Pancreas (tissue), 10 donors: ENCODE results near the gene EZR. TPM values are rescaled to one million over a fixed set of nuclear protein-coding genes. Genes with fewer than 3 reads are reported as not detected.
"Not testable (repeated sequence)": the region's sequence is repeated elsewhere in the genome, so short reads cannot be mapped to it uniquely, and the experiment has no call there.

Experiments used
- ATAC-seq, 4 donors: fragments of 200-7000 bp; cut with Tn5 transposase; one replicate each; pipeline versions ENCODE4 v1.8.0 to v1.9.1; 2020; ENCODE audit warnings: mild to moderate bottlenecking in 4 of 4, moderate library complexity in 4 of 4
- DNase-seq, 6 donors: peaks; one replicate each; pipeline ENCODE4 v3.0.0-alpha.2; 2020
- FAIRE-seq: peaks from 2 replicates; lab custom pipeline; 2012; peaks lifted over from hg19 to GRCh38; lab: Jason Lieb, UNC
- H3K27ac ChIP-seq, 4 donors: fragments of 200-600 bp; sonication (generic); 1 replicate in 3 of 4; 2 replicates in 1 of 4; pipeline versions ENCODE4 v1.5.0 to v1.8.0; 2020
- H3K27me3 ChIP-seq, 4 donors: fragments of 200-600 bp; one replicate each; pipeline ENCODE4 v1.8.0; 2021
- H3K36me3 ChIP-seq, 3 donors: fragments of 200-600 bp; sonication (generic) in 1 of 3; one replicate each; pipeline versions ENCODE4 v1.5.0 to v1.8.0; 2020 to 2021
- H3K4me1 ChIP-seq, 3 donors: fragments of 200-600 bp; one replicate each; pipeline ENCODE4 v1.8.0; 2021
- H3K4me3 ChIP-seq, 4 donors: fragments of 200-600 bp; sonication (generic) in 2 of 4; one replicate each; pipeline versions ENCODE4 v1.5.0 to v1.8.0; 2020 to 2021
- H3K9me3 ChIP-seq, 4 donors: fragments of 200-600 bp; one replicate each; pipeline ENCODE4 v1.8.0; 2021
- CTCF ChIP-seq, 4 donors: fragments of 200-600 bp; sonication (generic) in 3 of 4; IDR thresholded peaks; one replicate each; pipeline versions ENCODE4 v1.5.0 to v1.8.0; 2021; ENCODE audit warnings: antibody characterized with exemption in 4 of 4
- whole genome bisulfite sequencing, 2 donors: extraction: QIAGEN DNeasy Blood & Tissue Kit; methylation state at CpG; one replicate each; pipeline ENCODE4 v1.1.7; 2013; 5-methylcytosine and 5-hydroxymethylcytosine counted together
- intact Hi-C, 3 donors: fragments of 100-400 bp; cut with DNase I; formaldehyde crosslinking; loops; one replicate each; pipeline versions ENCODE4 v1.11.1 to v1.14.2; 2022
- polyA plus RNA-seq, 2 donors: library from polyadenylated mRNA; stranded (reverse); fragments of 200-250 nt; gene quantifications; one replicate each; pipeline ENCODE4 v1.2.3, GENCODE V29; 2013
- total RNA-seq, 6 donors: library from RNA; stranded (reverse); fragmentation: NEBNext Ultra II Directional in 4 of 6; extraction: Animal tissue kit (Norgen Biotek cat#: 25700) in 4 of 6; gene quantifications; one replicate each; pipeline versions ENCODE4 v1.2.1 to v1.2.4, GENCODE V29; 2021 to 2023
- donor health status: healthy with polysubstance abuse.
- donor health status: DM: no; HTN: no; CAD: no; lungs with moderate emphysema.
- donor health status: DM: no; HTN: no; CAD: no.
- donor health status: control.
- donor health status: control.
- donor health status: Bipolar disorder and iron deficiency.
- donor health status: DM: yes; HTN: yes; CAD: no.
- donor health status: DM: no; HTN: no; CAD: no.
- donor health status: DM: no; HTN: no; CAD: no.
- donor health status: DM: yes; HTN: yes; CAD: no.

Gene EZR
- total and polyA plus RNA-seq, 8 donors, result 68.1 to 109 (median 89.7) TPM

DNA sequence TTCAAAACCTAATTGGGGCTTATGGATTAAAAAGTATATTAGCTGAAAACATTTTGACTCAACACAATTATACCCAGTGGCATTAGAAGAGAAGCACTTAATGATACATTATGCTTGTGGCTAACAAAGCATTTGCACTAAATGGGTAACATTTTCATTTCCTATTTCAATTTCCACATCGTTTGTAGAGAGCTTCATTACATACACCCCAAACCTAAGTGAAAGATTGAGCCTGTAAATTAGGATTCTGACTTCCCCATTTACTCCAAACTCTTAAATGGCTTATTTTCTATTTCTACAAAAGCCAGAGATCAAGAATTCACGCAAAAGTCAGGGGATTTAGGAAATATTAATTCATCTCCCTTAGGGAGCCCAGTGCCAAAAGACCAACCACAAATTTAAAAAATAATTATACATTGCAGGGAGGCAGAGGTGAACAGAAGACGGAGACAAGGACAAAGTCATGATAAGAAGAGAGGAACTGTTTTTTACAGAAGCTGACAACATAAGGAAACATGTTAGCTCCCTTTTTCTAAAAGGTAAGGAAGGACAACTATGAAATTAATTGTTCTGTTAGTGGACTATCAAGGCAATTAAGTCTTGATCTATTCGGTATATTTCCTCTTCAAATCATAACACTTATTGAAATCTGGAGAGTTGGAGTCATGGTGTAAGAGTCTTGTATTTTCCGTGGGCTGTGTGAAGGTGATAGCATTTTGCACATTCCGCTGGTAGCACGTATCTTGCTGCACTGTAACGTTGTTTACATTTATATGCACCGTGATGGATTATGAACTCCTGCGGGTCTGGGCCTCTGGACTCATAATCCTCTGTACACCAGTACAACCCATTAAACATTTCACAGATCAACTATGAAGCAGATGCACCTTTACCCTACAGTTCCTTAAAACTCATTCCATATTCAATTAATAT is 24.8 kb upstream of the EZR start:
- no peak for TF ChIP-seq CTCF (IDR thresholded peaks at IDR 0.05)
- WGBS, 2 donors, result 48 to 51% methylated on average over 10 of the region's 10 CpGs
- H3K36me3 ChIP-seq, result no peaks in the 10 kb centered on the region
- ATAC-seq, result peak in 1 of 4 donors; percentile 9
- intact Hi-C loops, result no loop called here
- no peaks in the 10 kb centered on the region for H3K27me3 ChIP-seq
- H3K27ac ChIP-seq, result no peak overlapping the region
- no peak overlapping the region for H3K4me3 ChIP-seq
- no peak for FAIRE-seq
- H3K4me1 ChIP-seq, result peaks cover 0 to 9% (median 7%) of the 10 kb centered on the region in 3 donors
- no peaks in the 10 kb centered on the region for H3K9me3 ChIP-seq
- no peak for DNase-seq

DNA sequence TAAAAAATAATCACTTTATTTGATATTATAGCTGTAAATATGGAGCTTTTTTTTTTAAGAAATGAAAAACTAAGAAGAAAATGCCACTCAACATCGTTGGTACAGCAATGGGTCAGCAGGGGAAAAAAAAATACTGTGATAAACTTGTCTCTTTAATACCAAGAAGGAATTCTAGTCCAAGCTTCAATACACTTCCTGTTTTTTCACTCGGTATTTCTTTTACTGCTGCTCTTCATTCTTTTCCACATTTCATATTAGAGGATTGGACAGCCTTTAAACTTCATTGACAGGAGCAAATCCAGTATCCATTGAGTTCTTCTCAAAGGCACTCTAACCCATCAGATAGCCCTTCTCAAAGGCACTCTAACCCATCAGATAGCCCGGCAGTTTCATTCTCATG is 22.2 kb upstream of the EZR start:
- Histone ChIP-seq H3K4me1 (peaks cover 0 to 4% (median 0%) of the 10 kb centered on the region in 3 donors), H3K36me3 (no peaks in the 10 kb centered on the region), H3K27me3 (no peaks in the 10 kb centered on the region), H3K27ac (no peak overlapping the region), H3K4me3 (no peak overlapping the region), H3K9me3 (no peaks in the 10 kb centered on the region)
- intact Hi-C loops, result no loop called here
- ATAC-seq (no peak), FAIRE-seq (no peak), DNase-seq (no peak)
- 77 to 88% methylated on average over 3 of the region's 3 CpGs for WGBS, 2 donors
- no peak for TF ChIP-seq CTCF (IDR thresholded peaks at IDR 0.05)

- Histone ChIP-seq H3K4me3 (no peak overlapping the region), H3K9me3 (no peaks in the 10 kb centered on the region), H3K36me3 (no peaks in the 10 kb centered on the region), H3K27me3 (no peaks in the 10 kb centered on the region), H3K27ac (no peak overlapping the region), H3K4me1 (peaks cover 0 to 7% (median 3%) of the 10 kb centered on the region in 3 donors)
- TF ChIP-seq CTCF (IDR thresholded peaks at IDR 0.05), result no peak
- intact Hi-C loops, result no loop called here
- ATAC-seq, result no peak
- DNase-seq, result no peak
- WGBS, 2 donors, result 85 to 89% methylated on average over 1 of the region's 1 CpG
- no peak for FAIRE-seq
Measured at GRCh38 chr6:158840465-158840864, 21.3 kb upstream of the EZR start.

GRCh38 chr6:158839796-158840195 is 20.6 kb upstream of the EZR start:
- no peak overlapping the region for H3K27ac ChIP-seq
- intact Hi-C loops, result no loop called here
- no peak for DNase-seq
- peaks cover 3 to 7% (median 6%) of the 10 kb centered on the region in 3 donors for H3K4me1 ChIP-seq
- 96 to 97% methylated on average over 5 of the region's 5 CpGs for WGBS, 2 donors
- ATAC-seq, result no peak
- H3K9me3 ChIP-seq, result no peaks in the 10 kb centered on the region
- no peak for TF ChIP-seq CTCF (IDR thresholded peaks at IDR 0.05)
- no peaks in the 10 kb centered on the region for H3K36me3 ChIP-seq
- H3K27me3 ChIP-seq, result no peaks in the 10 kb centered on the region
- FAIRE-seq, result no peak
- no peak overlapping the region for H3K4me3 ChIP-seq

GRCh38 chr6:158838790-158839189 is 19.6 kb upstream of the EZR start:
- FAIRE-seq, ATAC-seq, H3K4me3 ChIP-seq, DNase-seq, H3K27me3 ChIP-seq, H3K27ac ChIP-seq, H3K36me3 ChIP-seq, intact Hi-C loops, H3K4me1 ChIP-seq, H3K9me3 ChIP-seq: not testable (repeated sequence)
- WGBS, 2 donors, result 92 to 99% methylated on average over 3 of the region's 3 CpGs
